NT2/D1 (cell line): ENCODE results near the gene ASB4.

Experiments used
- SUZ12 ChIP-seq: IDR thresholded peaks from 2 replicates; pipeline ENCODE4 v1.6.1; 2011; ENCODE audit not compliant: insufficient read length, insufficient read depth; ENCODE audit errors: extremely low read depth
- YY1 ChIP-seq: IDR thresholded peaks from 2 replicates; pipeline ENCODE4 v1.6.1; 2011; ENCODE audit not compliant: insufficient read length, insufficient read depth

- no peak for TF ChIP-seq SUZ12
- no peak for TF ChIP-seq YY1
These were observed 58.4 kb downstream of the ASB4 start for GRCh38 chr7:95544171-95544570.
